Right lobe of liver (tissue), 6 donors: ENCODE data around the gene UNC119. TPM values are rescaled to one million over a fixed set of nuclear protein-coding genes. Genes with fewer than 3 reads are reported as not detected.

Experiments used
- ATAC-seq, 4 donors: fragments of 200-7000 bp; cut with Tn5 transposase; one replicate each; pipeline ENCODE4 v1.9.1; 2020; ENCODE audit warnings: mild to moderate bottlenecking in 4 of 4, moderate library complexity in 4 of 4
- DNase-seq, 3 donors: peaks; one replicate each; pipeline ENCODE4 v3.0.0-alpha.2; 2020
- H3K27ac ChIP-seq, 3 donors: fragments of 200-600 bp; one replicate each; pipeline ENCODE4 v1.8.0; 2022
- H3K27me3 ChIP-seq, 2 donors: fragments of 200-600 bp; one replicate each; pipeline ENCODE4 v1.8.0; 2022
- H3K36me3 ChIP-seq, 4 donors: fragments of 200-600 bp; sonication (generic) in 1 of 4; one replicate each; pipeline versions ENCODE4 v1.5.1 to v1.8.0; 2017 to 2022; ENCODE audit warnings: control low read depth in 1 of 4
- H3K4me1 ChIP-seq, 4 donors: fragments of 200-600 bp; sonication (generic) in 1 of 4; one replicate each; pipeline versions ENCODE4 v1.5.1 to v1.8.0; 2017 to 2022; ENCODE audit warnings: control low read depth in 1 of 4
- H3K4me3 ChIP-seq, 3 donors: fragments of 200-600 bp; one replicate each; pipeline ENCODE4 v1.8.0; 2022
- H3K9me3 ChIP-seq, 4 donors: fragments of 200-600 bp; sonication (generic) in 1 of 4; one replicate each; pipeline versions ENCODE4 v1.5.1 to v1.8.0; 2017 to 2022; ENCODE audit warnings: control low read depth in 1 of 4
- CTCF ChIP-seq, 4 donors: fragments of 200-600 bp in 3 of 4; fragments of 450-650 bp in 1 of 4; IDR thresholded peaks; one replicate each; pipeline versions ENCODE4 v1.5.1 to v1.8.0; 2016 to 2022; ENCODE audit warnings: antibody characterized with exemption in 4 of 4, mild to moderate bottlenecking in 2 of 4
- POLR2A ChIP-seq: fragments of 450-650 bp; IDR thresholded peaks from one replicate; pipeline ENCODE4 v1.6.1; 2017; ENCODE audit warnings: antibody characterized with exemption, mild to moderate bottlenecking
- WGBS: methylation state at CpG from one replicate; pipeline ENCODE4 v1.1.6; 2018; ENCODE audit warnings: low coverage, low lambda C conversion rate; ENCODE audit not compliant: insufficient coverage; ENCODE audit errors: missing lambda C conversion rate; 5-methylcytosine and 5-hydroxymethylcytosine counted together
- intact Hi-C, 2 donors: fragments of 100-400 bp; cut with DNase I; formaldehyde crosslinking; loops; one replicate each; pipeline versions ENCODE4 v1.11.2 to v1.14.1; 2022
- total RNA-seq, 6 experiments: library from RNA; depleted of rRNA in 2 of 6; stranded (reverse); fragments of >200 nt in 2 of 6; fragmentation: NEBNext Ultra II Directional in 3 of 6; extraction: Animal tissue kit (Norgen Biotek cat#: 25700) in 3 of 6; gene quantifications; one replicate each; pipeline versions ENCODE4 v1.1.0 to v1.2.4, GENCODE V29; 2016 to 2023
- donor health status: DM: no; HTN: yes; CAD: no.
- donor health status: DM: no; HTN: no; CAD: no.
- donor health status: DM: no; HTN: no; CAD: no.
- donor health status: DM: no; HTN: yes; CAD: no.
- donor health status: DM: no; HTN: yes; CAD: no.

UNC119 gene
- total RNA-seq, 6 experiments from 2014 or later: 11.5 to 37.8 (median 13.1) TPM

- ATAC-seq (no peak), DNase-seq (no peak)
- no peaks in the 10 kb centered on the region for H3K9me3 ChIP-seq
- intact Hi-C loops: loop anchor here in 1 of 2 donors (5.0 kb wide), 1 partner anchor 45 kb away; no protein-coding TSS in a partner anchor
- no peaks in the 10 kb centered on the region for H3K4me1 ChIP-seq
- H3K36me3 ChIP-seq: no peaks in the 10 kb centered on the region
- whole genome bisulfite sequencing: 63% methylated on average over 2 of the region's 12 CpGs
- TF ChIP-seq POLR2A (no peak), CTCF (IDR thresholded peaks at IDR 0.05) (no peak)
- no peaks in the 10 kb centered on the region for H3K27me3 ChIP-seq
- no peak overlapping the region for H3K4me3 ChIP-seq
- H3K27ac ChIP-seq: no peak overlapping the region
These were observed 15.2 kb downstream of the UNC119 start for GRCh38 chr17:28537219-28537610.

- H3K4me3 ChIP-seq: no peak overlapping the region
- H3K36me3 ChIP-seq: no peaks in the 10 kb centered on the region
- WGBS: 36% methylated on average over 4 of the region's 9 CpGs
- H3K4me1 ChIP-seq: no peaks in the 10 kb centered on the region
- intact Hi-C loops: loop anchor here in 1 of 2 donors (5.0 kb wide), 1 partner anchor 44 kb away; no protein-coding TSS in a partner anchor
- TF ChIP-seq CTCF (IDR thresholded peaks at IDR 0.05) (no peak), POLR2A (no peak)
- H3K27me3 ChIP-seq: no peaks in the 10 kb centered on the region
- H3K27ac ChIP-seq: no peak overlapping the region
- H3K9me3 ChIP-seq: no peaks in the 10 kb centered on the region
- ATAC-seq (no peak), DNase-seq (no peak)
These were observed 15.7 kb downstream of the UNC119 start for GRCh38 chr17:28536532-28537218.

- no peaks in the 10 kb centered on the region for H3K4me1 ChIP-seq
- intact Hi-C loops: loop anchor here in 1 of 2 donors (5.0 kb wide), 1 partner anchor 43 kb away; no protein-coding TSS in a partner anchor
- H3K27me3 ChIP-seq: no peaks in the 10 kb centered on the region
- H3K36me3 ChIP-seq: no peaks in the 10 kb centered on the region
- 100% methylated on average over 4 of the region's 11 CpGs for WGBS
- no peaks in the 10 kb centered on the region for H3K9me3 ChIP-seq
- H3K4me3 ChIP-seq: no peak overlapping the region
- no peak for TF ChIP-seq POLR2A
- TF ChIP-seq CTCF (IDR thresholded peaks at IDR 0.05): no peak
- DNase-seq: no peak
- no peak for ATAC-seq
- H3K27ac ChIP-seq: no peak overlapping the region
These were observed 17.6 kb downstream of the UNC119 start for GRCh38 chr17:28534740-28535375.

DNA sequence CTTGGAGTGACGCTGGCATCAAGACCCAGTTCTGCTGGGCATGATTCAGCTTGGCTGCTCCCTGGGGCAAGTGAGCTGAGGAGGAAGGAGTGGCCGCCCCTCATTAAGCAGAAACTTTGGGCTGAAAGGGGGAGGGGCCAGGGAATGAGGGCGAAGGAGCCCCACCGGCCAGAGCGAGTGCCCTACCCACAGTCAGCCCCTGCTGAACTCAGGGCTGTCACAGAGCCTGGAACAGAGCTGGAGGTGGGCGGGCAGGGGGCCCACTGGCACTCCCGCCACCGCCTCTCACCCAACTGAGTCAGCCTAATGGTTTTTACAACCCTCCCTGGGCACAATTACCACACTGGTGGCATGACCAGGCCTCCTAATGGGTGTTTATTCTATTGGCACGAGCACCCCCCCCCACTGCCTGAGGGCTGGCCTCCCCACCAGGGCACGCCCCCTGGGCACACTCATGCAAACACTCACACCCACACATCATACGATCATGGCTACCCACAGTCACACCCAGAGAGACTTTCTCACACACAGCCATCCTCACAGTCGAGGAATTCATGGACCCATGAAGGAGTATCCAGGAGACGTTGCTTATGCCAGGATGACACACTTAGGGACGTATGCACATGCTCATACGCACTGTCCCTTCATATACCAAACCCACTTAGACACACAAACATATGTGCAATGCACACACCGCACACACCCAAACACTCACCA lies 19.2 kb downstream of the UNC119 start:
- intact Hi-C loops: no loop called here
- H3K4me1 ChIP-seq: no peaks in the 10 kb centered on the region
- no peak overlapping the region for H3K27ac ChIP-seq
- no peak overlapping the region for H3K4me3 ChIP-seq
- no peak for TF ChIP-seq POLR2A
- no peak for TF ChIP-seq CTCF (IDR thresholded peaks at IDR 0.05)
- ATAC-seq (no peak), DNase-seq (no peak)
- no peaks in the 10 kb centered on the region for H3K9me3 ChIP-seq
- WGBS: 78% methylated on average over 4 of the region's 16 CpGs
- H3K36me3 ChIP-seq: no peaks in the 10 kb centered on the region
- no peaks in the 10 kb centered on the region for H3K27me3 ChIP-seq
